Measurements from ENCODE around the gene SH2D1B. TPM values are rescaled to one million over a fixed set of nuclear protein-coding genes. Genes with fewer than 3 reads are reported as not detected.

The SH2D1B gene
- total and polyA plus RNA-seq, 2 experiments from 2014 or later: not detected

GRCh38 chr1:162368451-162368850 is 43.5 kb downstream of the SH2D1B start:
- Histone ChIP-seq H3K79me2 (replicated peaks; ENCODE audit: insufficient read depth) (no peaks in the 10 kb centered on the region), H3K4me3 (no peak overlapping the region), H2AFZ (no peak overlapping the region), H4K20me1 (replicated peaks; ENCODE audit: insufficient read depth) (no peaks in the 10 kb centered on the region), H3K27me3 (ENCODE audit: insufficient read depth) (no peaks in the 10 kb centered on the region), H3K4me1 (ENCODE audit: insufficient read depth) (no peaks in the 10 kb centered on the region), H3K27ac (ENCODE audit: low read depth) (no peak overlapping the region), H3K9me2 (ENCODE audit: insufficient read depth) (no peaks in the 10 kb centered on the region), H3F3A (replicated peaks; ENCODE audit: low read depth) (no peaks in the 10 kb centered on the region), H3K4me2 (no peak overlapping the region), H3K36me3 (ENCODE audit: insufficient read depth) (no peaks in the 10 kb centered on the region)
- no peak for TF ChIP-seq EZH2phosphoT487 (IDR thresholded peaks at IDR 0.05; ENCODE audit: unreplicated experiment)
- TF ChIP-seq, protein P1, sequence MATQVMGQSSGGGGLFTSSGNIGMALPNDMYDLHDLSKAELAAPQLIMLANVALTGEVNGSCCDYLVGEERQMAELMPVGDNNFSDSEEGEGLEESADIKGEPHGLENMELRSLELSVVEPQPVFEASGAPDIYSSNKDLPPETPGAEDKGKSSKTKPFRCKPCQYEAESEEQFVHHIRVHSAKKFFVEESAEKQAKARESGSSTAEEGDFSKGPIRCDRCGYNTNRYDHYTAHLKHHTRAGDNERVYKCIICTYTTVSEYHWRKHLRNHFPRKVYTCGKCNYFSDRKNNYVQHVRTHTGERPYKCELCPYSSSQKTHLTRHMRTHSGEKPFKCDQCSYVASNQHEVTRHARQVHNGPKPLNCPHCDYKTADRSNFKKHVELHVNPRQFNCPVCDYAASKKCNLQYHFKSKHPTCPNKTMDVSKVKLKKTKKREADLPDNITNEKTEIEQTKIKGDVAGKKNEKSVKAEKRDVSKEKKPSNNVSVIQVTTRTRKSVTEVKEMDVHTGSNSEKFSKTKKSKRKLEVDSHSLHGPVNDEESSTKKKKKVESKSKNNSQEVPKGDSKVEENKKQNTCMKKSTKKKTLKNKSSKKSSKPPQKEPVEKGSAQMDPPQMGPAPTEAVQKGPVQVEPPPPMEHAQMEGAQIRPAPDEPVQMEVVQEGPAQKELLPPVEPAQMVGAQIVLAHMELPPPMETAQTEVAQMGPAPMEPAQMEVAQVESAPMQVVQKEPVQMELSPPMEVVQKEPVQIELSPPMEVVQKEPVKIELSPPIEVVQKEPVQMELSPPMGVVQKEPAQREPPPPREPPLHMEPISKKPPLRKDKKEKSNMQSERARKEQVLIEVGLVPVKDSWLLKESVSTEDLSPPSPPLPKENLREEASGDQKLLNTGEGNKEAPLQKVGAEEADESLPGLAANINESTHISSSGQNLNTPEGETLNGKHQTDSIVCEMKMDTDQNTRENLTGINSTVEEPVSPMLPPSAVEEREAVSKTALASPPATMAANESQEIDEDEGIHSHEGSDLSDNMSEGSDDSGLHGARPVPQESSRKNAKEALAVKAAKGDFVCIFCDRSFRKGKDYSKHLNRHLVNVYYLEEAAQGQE (IDR thresholded peaks at IDR 0.05; ENCODE audit: unreplicated experiment): no peak
- no peak for TF ChIP-seq ZNF114 (CRISPR knock-in tag; IDR thresholded peaks at IDR 0.05)
- TF ChIP-seq ZNF331 (CRISPR knock-in tag; IDR thresholded peaks at IDR 0.05; ENCODE audit: low read depth): no peak
- no peak for TF ChIP-seq ZNF462 (CRISPR knock-in tag; IDR thresholded peaks at IDR 0.05)
- no peak for TF ChIP-seq ETS1 (IDR thresholded peaks at IDR 0.05)
- no peak for TF ChIP-seq EZH2 (IDR thresholded peaks at IDR 0.05; ENCODE audit: low read depth, unreplicated experiment)
- TF ChIP-seq POLR2AphosphoS5 (IDR thresholded peaks at IDR 0.05; ENCODE audit: low read depth): no peak
- TF ChIP-seq JUNB (IDR thresholded peaks at IDR 0.05; ENCODE audit: unreplicated experiment): no peak
- TF ChIP-seq NANOG (IDR thresholded peaks at IDR 0.05; ENCODE audit: borderline replicate concordance): no peak
- Mint-ChIP-seq H3K4me3 (no peak overlapping the region), H3K36me3 (ENCODE audit: low read depth) (peaks cover 17% of the 10 kb centered on the region; the same call in 2 of the 3 replicates), H3K27me3 (ENCODE audit: insufficient read depth, low read depth, poor library complexity) (peaks cover 20% of the 10 kb centered on the region), H3K9me3 (no peaks in the 10 kb centered on the region), H3K4me1 (peaks cover 1% of the 10 kb centered on the region; the same call in 1 of the 3 replicates), H3K27ac (no peak overlapping the region)
- DNase-seq (ENCODE audit: low spot score) (no peak), ATAC-seq (no peak)
